Body of pancreas (tissue), 4 donors: ENCODE measurements around the gene SLC16A11.

ENCODE experiments used
- POLR2A ChIP-seq, 3 donors: fragments of 450-650 bp; IDR thresholded peaks; one replicate each; pipeline ENCODE4 v1.6.1; 2016; ENCODE audit warnings: antibody characterized with exemption in 3 of 3, mild to moderate bottlenecking in 2 of 3
- TF ChIP-seq, protein P1 (sequence below), 7 experiments: fragments of 450-650 bp in 4 of 7; fragments of 200-600 bp in 3 of 7; sonication (generic) in 3 of 7; IDR thresholded peaks; one replicate each; pipeline ENCODE4 v1.5.1; 2016 to 2019; ENCODE audit warnings: antibody characterized with exemption in 7 of 7

DNA sequence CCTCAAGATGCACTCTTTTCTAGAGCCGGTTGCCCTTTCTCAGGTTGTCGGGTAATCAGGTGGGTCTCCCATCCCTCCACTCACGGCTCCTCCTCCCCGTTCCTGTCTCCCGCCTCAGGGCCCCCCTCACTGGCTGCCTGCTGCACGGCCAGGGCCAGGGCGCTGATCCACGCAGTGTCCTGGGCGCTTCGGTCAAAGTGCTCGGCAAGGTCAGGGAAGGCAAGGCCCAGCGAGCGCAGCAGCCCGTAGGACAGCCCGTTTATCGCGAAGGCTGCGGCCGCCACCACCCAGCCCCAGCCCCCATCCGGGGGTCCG, 753 bp downstream of the SLC16A11 start:
- no peak for TF ChIP-seq POLR2A (IDR thresholded peaks at IDR 0.05)
- TF ChIP-seq, protein P1, sequence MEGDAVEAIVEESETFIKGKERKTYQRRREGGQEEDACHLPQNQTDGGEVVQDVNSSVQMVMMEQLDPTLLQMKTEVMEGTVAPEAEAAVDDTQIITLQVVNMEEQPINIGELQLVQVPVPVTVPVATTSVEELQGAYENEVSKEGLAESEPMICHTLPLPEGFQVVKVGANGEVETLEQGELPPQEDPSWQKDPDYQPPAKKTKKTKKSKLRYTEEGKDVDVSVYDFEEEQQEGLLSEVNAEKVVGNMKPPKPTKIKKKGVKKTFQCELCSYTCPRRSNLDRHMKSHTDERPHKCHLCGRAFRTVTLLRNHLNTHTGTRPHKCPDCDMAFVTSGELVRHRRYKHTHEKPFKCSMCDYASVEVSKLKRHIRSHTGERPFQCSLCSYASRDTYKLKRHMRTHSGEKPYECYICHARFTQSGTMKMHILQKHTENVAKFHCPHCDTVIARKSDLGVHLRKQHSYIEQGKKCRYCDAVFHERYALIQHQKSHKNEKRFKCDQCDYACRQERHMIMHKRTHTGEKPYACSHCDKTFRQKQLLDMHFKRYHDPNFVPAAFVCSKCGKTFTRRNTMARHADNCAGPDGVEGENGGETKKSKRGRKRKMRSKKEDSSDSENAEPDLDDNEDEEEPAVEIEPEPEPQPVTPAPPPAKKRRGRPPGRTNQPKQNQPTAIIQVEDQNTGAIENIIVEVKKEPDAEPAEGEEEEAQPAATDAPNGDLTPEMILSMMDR (IDR thresholded peaks at IDR 0.05) = no peak
